ENCODE data around the gene DSP. TPM values are rescaled to one million over a fixed set of nuclear protein-coding genes. Genes with fewer than 3 reads are reported as not detected.

Gene DSP, protein sequence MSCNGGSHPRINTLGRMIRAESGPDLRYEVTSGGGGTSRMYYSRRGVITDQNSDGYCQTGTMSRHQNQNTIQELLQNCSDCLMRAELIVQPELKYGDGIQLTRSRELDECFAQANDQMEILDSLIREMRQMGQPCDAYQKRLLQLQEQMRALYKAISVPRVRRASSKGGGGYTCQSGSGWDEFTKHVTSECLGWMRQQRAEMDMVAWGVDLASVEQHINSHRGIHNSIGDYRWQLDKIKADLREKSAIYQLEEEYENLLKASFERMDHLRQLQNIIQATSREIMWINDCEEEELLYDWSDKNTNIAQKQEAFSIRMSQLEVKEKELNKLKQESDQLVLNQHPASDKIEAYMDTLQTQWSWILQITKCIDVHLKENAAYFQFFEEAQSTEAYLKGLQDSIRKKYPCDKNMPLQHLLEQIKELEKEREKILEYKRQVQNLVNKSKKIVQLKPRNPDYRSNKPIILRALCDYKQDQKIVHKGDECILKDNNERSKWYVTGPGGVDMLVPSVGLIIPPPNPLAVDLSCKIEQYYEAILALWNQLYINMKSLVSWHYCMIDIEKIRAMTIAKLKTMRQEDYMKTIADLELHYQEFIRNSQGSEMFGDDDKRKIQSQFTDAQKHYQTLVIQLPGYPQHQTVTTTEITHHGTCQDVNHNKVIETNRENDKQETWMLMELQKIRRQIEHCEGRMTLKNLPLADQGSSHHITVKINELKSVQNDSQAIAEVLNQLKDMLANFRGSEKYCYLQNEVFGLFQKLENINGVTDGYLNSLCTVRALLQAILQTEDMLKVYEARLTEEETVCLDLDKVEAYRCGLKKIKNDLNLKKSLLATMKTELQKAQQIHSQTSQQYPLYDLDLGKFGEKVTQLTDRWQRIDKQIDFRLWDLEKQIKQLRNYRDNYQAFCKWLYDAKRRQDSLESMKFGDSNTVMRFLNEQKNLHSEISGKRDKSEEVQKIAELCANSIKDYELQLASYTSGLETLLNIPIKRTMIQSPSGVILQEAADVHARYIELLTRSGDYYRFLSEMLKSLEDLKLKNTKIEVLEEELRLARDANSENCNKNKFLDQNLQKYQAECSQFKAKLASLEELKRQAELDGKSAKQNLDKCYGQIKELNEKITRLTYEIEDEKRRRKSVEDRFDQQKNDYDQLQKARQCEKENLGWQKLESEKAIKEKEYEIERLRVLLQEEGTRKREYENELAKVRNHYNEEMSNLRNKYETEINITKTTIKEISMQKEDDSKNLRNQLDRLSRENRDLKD (N-terminal part only)
- 1.8 and 41.5 TPM in 2 replicates for total RNA-seq (ENCODE audit: low replicate concordance)

DNA sequence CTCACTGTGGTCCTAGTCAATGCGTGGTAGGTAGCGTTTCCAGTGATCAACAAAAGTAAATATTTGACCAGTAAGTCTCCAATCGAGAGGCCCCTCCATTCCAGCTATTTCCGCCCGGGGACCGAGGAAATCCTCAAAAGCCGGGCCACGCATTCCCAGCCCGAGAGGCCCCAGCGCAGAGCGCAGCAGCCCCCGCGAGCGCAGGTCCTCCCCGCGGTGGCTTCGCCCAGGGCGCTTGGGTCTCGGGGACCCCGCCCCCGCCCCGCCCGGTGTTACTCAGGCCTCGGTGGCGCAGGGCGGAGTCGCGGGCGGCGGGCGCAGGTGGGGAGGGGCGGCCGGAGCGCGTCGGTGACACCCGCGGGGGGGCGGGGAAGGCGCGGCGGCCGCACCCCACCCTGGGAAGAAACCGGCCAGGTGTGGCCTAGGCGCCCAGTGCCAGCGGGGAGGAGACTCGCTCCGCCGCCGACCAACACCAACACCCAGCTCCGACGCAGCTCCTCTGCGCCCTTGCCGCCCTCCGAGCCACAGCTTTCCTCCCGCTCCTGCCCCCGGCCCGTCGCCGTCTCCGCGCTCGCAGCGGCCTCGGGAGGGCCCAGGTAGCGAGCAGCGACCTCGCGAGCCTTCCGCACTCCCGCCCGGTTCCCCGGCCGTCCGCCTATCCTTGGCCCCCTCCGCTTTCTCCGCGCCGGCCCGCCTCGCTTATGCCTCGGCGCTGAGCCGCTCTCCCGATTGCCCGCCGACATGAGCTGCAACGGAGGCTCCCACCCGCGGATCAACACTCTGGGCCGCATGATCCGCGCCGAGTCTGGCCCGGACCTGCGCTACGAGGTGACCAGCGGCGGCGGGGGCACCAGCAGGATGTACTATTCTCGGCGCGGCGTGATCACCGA, at the start of gene DSP:
TSS of gene DSP (plus strand) at position 497 of the 890 bp plus-strand sequence. CDS start at position 742, 245 bp downstream.

DNA sequence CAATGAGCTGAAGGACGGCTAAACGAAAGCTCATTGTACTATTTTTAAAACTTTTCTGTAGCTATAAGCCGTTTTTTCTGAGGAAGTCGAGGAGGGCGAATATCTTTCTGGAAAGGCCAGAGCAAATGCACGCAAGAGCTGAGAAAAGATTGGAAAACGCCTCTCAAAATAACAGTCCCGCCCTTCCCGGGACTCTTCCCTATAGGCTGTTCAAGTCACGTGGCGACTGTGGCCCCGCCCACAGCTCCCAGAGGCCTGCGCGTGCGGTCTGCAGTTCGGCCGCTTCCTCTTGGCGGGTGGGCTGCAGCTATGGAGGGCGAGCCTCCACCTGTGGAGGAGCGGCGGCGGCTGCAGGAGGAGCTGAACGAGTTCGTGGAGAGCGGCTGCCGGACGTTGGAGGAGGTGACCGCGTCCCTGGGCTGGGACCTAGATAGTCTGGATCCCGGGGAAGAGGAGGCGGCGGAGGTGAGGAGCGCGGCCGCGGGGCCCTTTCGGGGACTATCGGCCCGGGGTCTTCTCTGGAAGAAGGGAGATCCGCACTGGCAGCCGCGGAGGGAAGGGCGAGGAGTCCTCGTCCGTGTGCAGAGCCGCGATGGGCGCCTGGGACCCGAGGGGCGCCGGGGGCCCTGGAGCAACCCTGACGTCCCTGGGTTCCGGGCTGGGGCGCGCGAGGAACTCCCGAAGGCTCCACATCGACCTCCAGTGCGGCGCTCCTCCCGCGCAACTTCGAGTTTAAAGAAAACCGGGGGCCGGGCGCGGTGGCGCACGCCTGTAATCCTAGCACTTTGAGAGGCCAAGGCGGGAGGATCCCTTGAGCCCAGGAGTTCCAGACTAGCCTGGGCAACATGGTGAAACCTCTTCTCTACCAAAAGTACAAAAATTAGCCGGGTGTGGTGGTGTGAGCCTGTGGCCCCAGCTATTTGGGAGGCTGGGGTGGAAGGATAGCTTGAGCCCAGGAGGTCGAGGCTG, 48.8 kb downstream of the DSP start, which contains the start of gene SNRNP48:
TSS of gene SNRNP48 (plus strand) at position 250 of the 969 bp plus-strand sequence. CDS start at position 310, 60 bp downstream.

Other genes with a start within 250 kb of the DSP start
- 75.2 and 85.5 TPM in 2 replicates for gene SSR1, start 228.5 kb upstream of the DSP start, total RNA-seq (ENCODE audit: low replicate concordance)
- gene CAGE1, start 151.9 kb upstream of the DSP start, total RNA-seq (ENCODE audit: low replicate concordance), result 0.08 and 0.12 TPM in 2 replicates
- gene RIOK1, start 151.9 kb upstream of the DSP start, total RNA-seq (ENCODE audit: low replicate concordance), result 18.1 and 23.8 TPM in 2 replicates
- 8.8 and 24.5 TPM in 2 replicates for gene SNRNP48, start 48.5 kb downstream of the DSP start, total RNA-seq (ENCODE audit: low replicate concordance)
- gene BMP6, start 184.4 kb downstream of the DSP start, total RNA-seq (ENCODE audit: low replicate concordance), result 0.82 and 173 TPM in 2 replicates